Left lung (tissue), 10 donors: Measurements from ENCODE around the gene PRSS36. TPM values are rescaled to one million over a fixed set of nuclear protein-coding genes. Genes with fewer than 3 reads are reported as not detected.
A peak's percentile ranks its signal among the peaks of the same experiment; 100 is the strongest.

Experiments
- ATAC-seq: fragments of 200-7000 bp; cut with Tn5 transposase; one replicate; pipeline ENCODE4 v1.9.1; 2020; ENCODE audit warnings: moderate library complexity
- DNase-seq, 4 donors: peaks; one replicate each; pipeline ENCODE4 v3.0.0-alpha.2; 2013 to 2020
- H3K27ac ChIP-seq, 2 donors: fragments of 200-600 bp; sonication (generic) in 1 of 2; one replicate each; pipeline versions ENCODE4 v1.5.0 to v1.8.0; 2020 to 2021
- H3K27me3 ChIP-seq, 2 donors: fragments of 200-600 bp; sonication (generic) in 1 of 2; one replicate each; pipeline versions ENCODE4 v1.5.0 to v1.8.0; 2020 to 2021
- H3K36me3 ChIP-seq, 2 donors: fragments of 200-600 bp; sonication (generic) in 1 of 2; one replicate each; pipeline versions ENCODE4 v1.5.0 to v1.8.0; 2020 to 2021
- H3K4me1 ChIP-seq, 2 donors: fragments of 200-600 bp; one replicate each; pipeline ENCODE4 v1.8.0; 2021
- H3K4me3 ChIP-seq, 2 donors: fragments of 200-600 bp; sonication (generic) in 1 of 2; one replicate each; pipeline versions ENCODE4 v1.5.0 to v1.8.0; 2020 to 2021; ENCODE audit warnings: mild to moderate bottlenecking in 1 of 2
- H3K9me3 ChIP-seq, 2 donors: fragments of 200-600 bp; sonication (generic) in 1 of 2; one replicate each; pipeline versions ENCODE4 v1.5.0 to v1.8.0; 2020 to 2021
- intact Hi-C, 2 donors: fragments of 100-400 bp; cut with DNase I; formaldehyde crosslinking; loops; one replicate each; pipeline versions ENCODE4 v1.11.2 to v1.14.2; 2022
- polyA plus RNA-seq, 6 donors: library from polyadenylated mRNA; unstranded; fragments of 120-200 nt; gene quantifications; one replicate each; pipeline ENCODE4 v1.2.1, GENCODE V29; 2013; ENCODE audit not compliant: insufficient read length in 6 of 6
- total RNA-seq, 2 donors: library from RNA; stranded (reverse); fragmentation: NEBNext Ultra II Directional; extraction: Animal tissue kit (Norgen Biotek cat#: 25700); gene quantifications; one replicate each; pipeline ENCODE4 v1.2.1, GENCODE V29; 2021
- TF ChIP-seq, protein P1 (sequence below), 2 donors: fragments of 200-600 bp; sonication (generic) in 1 of 2; IDR thresholded peaks; one replicate each; pipeline versions ENCODE4 v1.5.0 to v1.8.0; 2021; ENCODE audit warnings: antibody characterized with exemption in 2 of 2
- donor health status: DM: no; HTN: yes; CAD: no.
- donor health status: DM: no; HTN: no; CAD: no.

Gene PRSS36
- total and polyA plus RNA-seq, 8 donors, result 0.70 to 5.8 (median 2.1) TPM

GRCh38 chr16:31118223-31119155 lies 31.4 kb downstream of the PRSS36 start:
- DNase-seq, result no peak
- H3K4me3 ChIP-seq, result peak overlapping the region; percentile 57 to 61
- TF ChIP-seq, protein P1, sequence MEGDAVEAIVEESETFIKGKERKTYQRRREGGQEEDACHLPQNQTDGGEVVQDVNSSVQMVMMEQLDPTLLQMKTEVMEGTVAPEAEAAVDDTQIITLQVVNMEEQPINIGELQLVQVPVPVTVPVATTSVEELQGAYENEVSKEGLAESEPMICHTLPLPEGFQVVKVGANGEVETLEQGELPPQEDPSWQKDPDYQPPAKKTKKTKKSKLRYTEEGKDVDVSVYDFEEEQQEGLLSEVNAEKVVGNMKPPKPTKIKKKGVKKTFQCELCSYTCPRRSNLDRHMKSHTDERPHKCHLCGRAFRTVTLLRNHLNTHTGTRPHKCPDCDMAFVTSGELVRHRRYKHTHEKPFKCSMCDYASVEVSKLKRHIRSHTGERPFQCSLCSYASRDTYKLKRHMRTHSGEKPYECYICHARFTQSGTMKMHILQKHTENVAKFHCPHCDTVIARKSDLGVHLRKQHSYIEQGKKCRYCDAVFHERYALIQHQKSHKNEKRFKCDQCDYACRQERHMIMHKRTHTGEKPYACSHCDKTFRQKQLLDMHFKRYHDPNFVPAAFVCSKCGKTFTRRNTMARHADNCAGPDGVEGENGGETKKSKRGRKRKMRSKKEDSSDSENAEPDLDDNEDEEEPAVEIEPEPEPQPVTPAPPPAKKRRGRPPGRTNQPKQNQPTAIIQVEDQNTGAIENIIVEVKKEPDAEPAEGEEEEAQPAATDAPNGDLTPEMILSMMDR (IDR thresholded peaks at IDR 0.05), result no peak
- H3K27ac ChIP-seq, result peak overlapping the region; percentile 90
- intact Hi-C loops, result no loop called here
- H3K36me3 ChIP-seq, result peaks cover 0 to 46% of the 10 kb centered on the region in 2 donors
- ATAC-seq, result peak; percentile 8
- no peaks in the 10 kb centered on the region for H3K9me3 ChIP-seq
- H3K4me1 ChIP-seq, result peaks cover 4 to 50% of the 10 kb centered on the region in 2 donors
- H3K27me3 ChIP-seq, result no peaks in the 10 kb centered on the region

GRCh38 chr16:31117384-31118222 lies 32.3 kb downstream of the PRSS36 start, which contains the start of gene KAT8:
KAT8 (plus strand) TSS chr16:31117664; CDS start chr16:31117682, 18 bp downstream.
- DNase-seq, result peak; percentile 97 to 99 (median 98)
- no peaks in the 10 kb centered on the region for H3K27me3 ChIP-seq
- H3K9me3 ChIP-seq, result no peaks in the 10 kb centered on the region
- intact Hi-C loops, result no loop called here
- H3K36me3 ChIP-seq, result peaks cover 0 to 43% of the 10 kb centered on the region in 2 donors
- ATAC-seq, result peak; percentile 98
- TF ChIP-seq, protein P1 (IDR thresholded peaks at IDR 0.05), result no peak
- peak within 1 kb of the TSS; percentile 90 for H3K27ac ChIP-seq
- peaks cover 4 to 59% of the 10 kb centered on the region in 2 donors for H3K4me1 ChIP-seq
- peak within 1 kb of the TSS; percentile 57 to 61 for H3K4me3 ChIP-seq

DNA sequence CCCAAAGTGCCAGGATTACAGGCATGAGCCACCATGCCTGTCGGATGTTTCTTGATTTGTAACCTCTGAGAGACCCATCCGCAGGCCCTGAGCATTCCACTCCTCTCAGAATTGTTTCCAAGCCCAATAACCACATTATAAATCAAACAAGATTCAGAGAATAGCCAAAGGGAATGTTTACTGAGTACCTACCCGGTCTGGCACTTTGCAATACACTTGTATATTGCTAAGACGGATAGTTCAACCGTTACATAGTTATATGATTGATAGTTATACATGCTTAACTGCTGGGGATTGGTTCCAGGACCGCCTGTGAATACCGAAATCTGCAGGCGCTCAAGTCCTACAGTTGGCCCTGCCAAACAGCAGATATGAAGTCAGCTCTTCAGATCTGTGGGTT lies 35.4 kb downstream of the PRSS36 start:
- H3K27ac ChIP-seq, result peak overlapping the region in 1 of 2 donors; percentile 90
- TF ChIP-seq, protein P1 (IDR thresholded peaks at IDR 0.05), result no peak
- intact Hi-C loops, result no loop called here

DNA sequence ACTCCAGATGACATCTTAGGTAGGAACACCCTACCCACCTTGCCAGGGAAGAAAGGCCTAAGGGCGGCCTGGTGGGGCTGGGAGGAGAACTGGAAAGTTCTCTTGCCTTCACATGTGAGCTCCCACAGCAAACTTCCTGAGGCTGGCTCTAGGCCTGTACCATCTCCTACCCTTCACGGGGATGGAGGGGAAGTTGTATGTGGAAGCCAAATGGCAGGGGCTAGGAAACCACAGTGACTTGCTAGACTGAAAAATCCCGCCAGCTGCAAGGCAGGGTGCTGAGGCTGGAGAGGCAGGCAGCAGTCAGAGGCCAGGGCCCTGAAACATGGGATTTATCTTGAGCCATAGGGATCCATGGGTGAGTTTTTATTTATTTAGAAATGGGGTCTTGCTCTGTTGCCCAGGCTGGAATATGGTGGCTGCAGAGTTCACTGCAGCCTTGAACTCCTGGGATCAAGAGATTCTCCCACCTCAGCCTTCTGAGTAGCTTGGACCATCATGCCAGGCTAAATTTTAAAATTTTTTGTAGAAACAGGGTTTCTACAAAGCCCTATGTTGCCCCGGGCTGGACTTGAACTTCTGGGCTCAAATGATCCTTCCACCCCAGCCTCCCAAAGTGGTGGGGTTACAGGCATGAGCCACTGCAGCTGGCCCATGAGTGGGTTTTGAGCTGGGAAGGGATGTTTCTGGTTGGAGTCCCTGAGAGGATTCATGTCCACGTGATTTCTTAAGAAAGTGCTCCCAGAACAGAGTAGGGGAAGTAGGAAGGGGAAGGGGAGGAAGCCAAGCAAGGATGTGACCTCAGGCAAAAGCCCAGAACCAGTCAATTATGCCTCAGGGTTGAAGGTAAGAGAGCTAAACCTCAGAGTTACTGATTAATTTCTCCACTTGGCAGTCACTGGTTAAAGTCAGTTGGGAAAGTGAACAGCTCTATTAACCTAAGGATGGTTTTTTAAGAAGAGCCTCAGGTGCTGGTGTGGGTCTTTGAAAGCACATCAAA lies 36.4 kb downstream of the PRSS36 start:
- peak in 1 of 4 donors; percentile 64 for DNase-seq
- intact Hi-C loops, result no loop called here

More for the DNA sequence above, 35.4 kb downstream of the PRSS36 start:
- H3K36me3 ChIP-seq, result peaks cover 0 to 43% of the 10 kb centered on the region in 2 donors
- DNase-seq, result no peak
- no peaks in the 10 kb centered on the region for H3K9me3 ChIP-seq
- no peak overlapping the region for H3K4me3 ChIP-seq
- ATAC-seq, result no peak
- H3K27me3 ChIP-seq, result no peaks in the 10 kb centered on the region
- H3K4me1 ChIP-seq, result peaks cover 4 to 72% of the 10 kb centered on the region in 2 donors

More for the DNA sequence above, 36.4 kb downstream of the PRSS36 start:
- peaks cover 10 to 71% of the 10 kb centered on the region in 2 donors for H3K4me1 ChIP-seq
- TF ChIP-seq, protein P1 (IDR thresholded peaks at IDR 0.05), result no peak
- no peaks in the 10 kb centered on the region for H3K9me3 ChIP-seq
- H3K4me3 ChIP-seq, result no peak overlapping the region
- H3K27me3 ChIP-seq, result no peaks in the 10 kb centered on the region
- H3K36me3 ChIP-seq, result peaks cover 0 to 39% of the 10 kb centered on the region in 2 donors
- no peak for ATAC-seq
- peak overlapping the region; percentile 46 to 90 for H3K27ac ChIP-seq
